ENCODE data around the gene PRDM16. TPM values are rescaled to one million over a fixed set of nuclear protein-coding genes. Genes with fewer than 3 reads are reported as not detected.

Gene PRDM16
- total and polyA plus RNA-seq, 3 donors from 2014 or later = 2.1 to 5.6 (median 4.7) TPM

- intact Hi-C loops (cut with DNase I; ENCODE audit: low total_unique reads) = no loop called here
- Histone ChIP-seq H3K36me3 (ENCODE audit: low read depth, missing control alignments) (no peaks in the 10 kb centered on the region), H3K4me3 (no peak overlapping the region), H3K4me1 (peaks cover 23% of the 10 kb centered on the region), H3K27me3 (no peaks in the 10 kb centered on the region), H3K9me3 (no peaks in the 10 kb centered on the region), H3K27ac (no peak overlapping the region)
- WGBS, 2 donors = 97 to 98% methylated on average over 8 to 32 of the region's 32 CpGs
- TF ChIP-seq POLR2A (IDR thresholded peaks at IDR 0.05) (no peak), CTCF (IDR thresholded peaks at IDR 0.05) (no peak)
- DNase-seq = no peak
These were observed 291.7 kb downstream of the PRDM16 start for GRCh38 chr1:3360646-3361257.

- H3K4me1 ChIP-seq = peaks cover 35% of the 10 kb centered on the region
- intact Hi-C loops (cut with DNase I; ENCODE audit: low total_unique reads) = no loop called here
- TF ChIP-seq CTCF (IDR thresholded peaks at IDR 0.05) = no peak
- no peak for TF ChIP-seq POLR2A (IDR thresholded peaks at IDR 0.05)
- H3K4me3 ChIP-seq = no peak overlapping the region
- no peaks in the 10 kb centered on the region for H3K36me3 ChIP-seq (ENCODE audit: low read depth, missing control alignments)
- H3K9me3 ChIP-seq = no peaks in the 10 kb centered on the region
- DNase-seq = no peak
- H3K27ac ChIP-seq = no peak overlapping the region
- H3K27me3 ChIP-seq = no peaks in the 10 kb centered on the region
- WGBS, 2 donors = 95 to 99% methylated on average over 9 to 11 of the region's 11 CpGs
These were observed 294.0 kb downstream of the PRDM16 start for GRCh38 chr1:3363023-3363422.

- Histone ChIP-seq H3K27me3 (no peaks in the 10 kb centered on the region), H3K4me1 (peaks cover 42% of the 10 kb centered on the region), H3K9me3 (no peaks in the 10 kb centered on the region), H3K36me3 (ENCODE audit: low read depth, missing control alignments) (no peaks in the 10 kb centered on the region), H3K27ac (no peak overlapping the region), H3K4me3 (no peak overlapping the region)
- 81 to 91% methylated on average over 16 of the region's 16 CpGs for WGBS, 2 donors
- intact Hi-C loops (cut with DNase I; ENCODE audit: low total_unique reads) = no loop called here
- DNase-seq = no peak
- no peak for TF ChIP-seq POLR2A (IDR thresholded peaks at IDR 0.05)
- no peak for TF ChIP-seq CTCF (IDR thresholded peaks at IDR 0.05)
These were observed 294.8 kb downstream of the PRDM16 start for GRCh38 chr1:3363756-3364155.

GRCh38 chr1:3364551-3364950 is 295.5 kb downstream of the PRDM16 start:
- Histone ChIP-seq H3K27me3 (no peaks in the 10 kb centered on the region), H3K9me3 (no peaks in the 10 kb centered on the region), H3K36me3 (ENCODE audit: low read depth, missing control alignments) (no peaks in the 10 kb centered on the region), H3K4me3 (no peak overlapping the region), H3K4me1 (peaks cover 49% of the 10 kb centered on the region), H3K27ac (peak overlapping the region in 1 of 2 donors; percentile 10)
- no peak for TF ChIP-seq CTCF (IDR thresholded peaks at IDR 0.05)
- no peak for TF ChIP-seq POLR2A (IDR thresholded peaks at IDR 0.05)
- DNase-seq = peak; percentile 62
- intact Hi-C loops (cut with DNase I; ENCODE audit: low total_unique reads) = no loop called here
- WGBS, 2 donors = 83 to 86% methylated on average over 7 to 18 of the region's 18 CpGs

GRCh38 chr1:3364983-3365382 is 296.0 kb downstream of the PRDM16 start:
- WGBS, 2 donors = 60 to 84% methylated on average over 1 to 11 of the region's 11 CpGs
- no peaks in the 10 kb centered on the region for H3K9me3 ChIP-seq
- no peaks in the 10 kb centered on the region for H3K27me3 ChIP-seq
- no peak overlapping the region for H3K4me3 ChIP-seq
- TF ChIP-seq POLR2A (IDR thresholded peaks at IDR 0.05) (no peak), CTCF (IDR thresholded peaks at IDR 0.05) (no peak)
- intact Hi-C loops (cut with DNase I; ENCODE audit: low total_unique reads) = no loop called here
- no peaks in the 10 kb centered on the region for H3K36me3 ChIP-seq (ENCODE audit: low read depth, missing control alignments)
- H3K4me1 ChIP-seq = peaks cover 51% of the 10 kb centered on the region
- DNase-seq = no peak
- peak overlapping the region; percentile 10 to 83 for H3K27ac ChIP-seq

Measured in testis (tissue), 3 donors.